GM23338 (cell line): ENCODE data around the gene PDE4C. TPM values are rescaled to one million over a fixed set of nuclear protein-coding genes. Genes with fewer than 3 reads are reported as not detected.

Experiments used
- ATAC-seq: fragments of 200-7000 bp; cut with Tn5 transposase; 3 replicates; pipeline ENCODE4 v1.9.1; 2020
- DNase-seq: peaks from one replicate; pipeline ENCODE4 v3.0.0-alpha.2; 2015; ENCODE audit warnings: low spot score
- H2AFZ ChIP-seq: fragments of 200-600 bp; sonication (generic); 2 replicates; pipeline ENCODE4 v1.8.0; 2016; ENCODE audit warnings: antibody characterized with exemption, mild to moderate bottlenecking, moderate library complexity
- H3F3A ChIP-seq: fragments of 200-600 bp; sonication (generic); replicated peaks from 2 replicates; pipeline ENCODE4 v1.8.0; 2017; ENCODE audit warnings: antibody characterized with exemption, mixed run types, low read depth
- H3K27ac ChIP-seq: fragments of 200-600 bp; sonication (generic); 2 replicates; pipeline ENCODE4 v1.6.1; 2016; ENCODE audit warnings: low read depth
- H3K27me3 ChIP-seq: fragments of 200-600 bp; sonication (generic); 2 replicates; pipeline ENCODE4 v1.8.0; 2016; ENCODE audit warnings: mild to moderate bottlenecking, mixed run types, moderate library complexity; ENCODE audit not compliant: insufficient read depth
- H3K36me3 ChIP-seq: fragments of 200-600 bp; sonication (generic); 2 replicates; pipeline ENCODE4 v1.8.0; 2016; ENCODE audit warnings: mild to moderate bottlenecking; ENCODE audit not compliant: insufficient read depth
- H3K4me1 ChIP-seq: fragments of 200-600 bp; sonication (generic); 2 replicates; pipeline ENCODE4 v1.8.0; 2016; ENCODE audit warnings: mild to moderate bottlenecking, moderate library complexity; ENCODE audit not compliant: insufficient read depth
- H3K4me2 ChIP-seq: fragments of 200-600 bp; sonication (generic); 2 replicates; pipeline ENCODE4 v1.7.1; 2017; ENCODE audit warnings: mixed run types
- H3K4me3 ChIP-seq: fragments of 200-600 bp; sonication (generic); 2 replicates; pipeline ENCODE4 v1.6.1; 2016; ENCODE audit warnings: mixed run types
- H3K79me2 ChIP-seq: fragments of 200-600 bp; sonication (generic); replicated peaks from 2 replicates; pipeline ENCODE4 v1.8.0; 2017; ENCODE audit warnings: mild to moderate bottlenecking; ENCODE audit not compliant: insufficient read depth
- H3K9me2 ChIP-seq: fragments of 200-600 bp; sonication (generic); 2 replicates; pipeline ENCODE4 v1.8.0; 2017; ENCODE audit not compliant: insufficient read depth
- H4K20me1 ChIP-seq: fragments of 200-600 bp; sonication (generic); replicated peaks from 2 replicates; pipeline ENCODE4 v1.8.0; 2017; ENCODE audit warnings: mild to moderate bottlenecking; ENCODE audit not compliant: insufficient read depth
- H3K27ac Mint-ChIP-seq: 2 replicates; pipeline ENCODE4 v1.8.0; 2020; ENCODE audit warnings: inconsistent platforms, mild to moderate bottlenecking, moderate library complexity, mixed read lengths
- H3K27me3 Mint-ChIP-seq: 3 replicates; pipeline ENCODE4 v1.8.0; 2022; ENCODE audit warnings: low read depth, mild to moderate bottlenecking, moderate library complexity, mixed read lengths, inconsistent platforms; ENCODE audit not compliant: insufficient read depth, poor library complexity
- H3K36me3 Mint-ChIP-seq: 3 replicates; pipeline ENCODE4 v1.8.0; 2021; ENCODE audit warnings: low read depth, mild to moderate bottlenecking, inconsistent platforms, moderate library complexity, mixed read lengths
- H3K4me1 Mint-ChIP-seq: 3 replicates; pipeline ENCODE4 v1.8.0; 2020; ENCODE audit warnings: mild to moderate bottlenecking, inconsistent platforms, mixed read lengths
- H3K4me3 Mint-ChIP-seq: 3 replicates; pipeline ENCODE4 v1.8.0; 2021; ENCODE audit warnings: moderate library complexity, mild to moderate bottlenecking, inconsistent platforms, mixed read lengths
- H3K9me3 Mint-ChIP-seq: 3 replicates; pipeline ENCODE4 v1.8.0; 2020; ENCODE audit warnings: moderate library complexity, mild to moderate bottlenecking, inconsistent platforms, mixed read lengths
- CREB1 ChIP-seq: fragments of 250-450 bp; sonication (Bioruptor Pico); IDR thresholded peaks from 2 replicates; pipeline ENCODE4 v1.5.0; 2020; ENCODE audit warnings: low read depth, mild to moderate bottlenecking, moderate library complexity
- EZH2 ChIP-seq: fragments of 200-600 bp; sonication (generic); IDR thresholded peaks from one replicate; pipeline ENCODE4 v1.8.0; 2017; ENCODE audit warnings: antibody characterized with exemption, mild to moderate bottlenecking, low read depth; ENCODE audit not compliant: unreplicated experiment
- EZH2phosphoT487 ChIP-seq: fragments of 200-600 bp; sonication (generic); IDR thresholded peaks from one replicate; pipeline ENCODE4 v1.8.1; 2018; ENCODE audit warnings: antibody characterized with exemption; ENCODE audit not compliant: unreplicated experiment
- JUNB ChIP-seq: IDR thresholded peaks from one replicate; pipeline ENCODE4 v1.6.1; 2016; ENCODE audit warnings: antibody characterized with exemption; ENCODE audit not compliant: unreplicated experiment
- NANOG ChIP-seq: IDR thresholded peaks from 2 replicates; pipeline ENCODE4 v1.6.1; 2016; ENCODE audit warnings: antibody characterized with exemption, borderline replicate concordance
- POLR2AphosphoS5 ChIP-seq: IDR thresholded peaks from 2 replicates; pipeline ENCODE4 v1.6.1; 2016; ENCODE audit warnings: antibody characterized with exemption, low read depth
- STAT1 ChIP-seq: IDR thresholded peaks from one replicate; pipeline ENCODE4 v1.6.1; 2016; ENCODE audit warnings: antibody characterized with exemption; ENCODE audit not compliant: unreplicated experiment
- ZNF114 ChIP-seq: fragments of 250-450 bp; sonication (Bioruptor Pico); IDR thresholded peaks from 2 replicates; pipeline ENCODE4 v1.5.0; 2020; ENCODE audit warnings: mild to moderate bottlenecking, moderate library complexity
- ZNF331 ChIP-seq: fragments of 250-450 bp; sonication (Bioruptor Pico); IDR thresholded peaks from 2 replicates; pipeline ENCODE4 v1.5.0; 2020; ENCODE audit warnings: low read depth, mild to moderate bottlenecking, moderate library complexity
- polyA plus RNA-seq: library from polyadenylated mRNA; unstranded; fragments of >200 nt; fragmentation: Nextera tagmentation; extraction: Ambion mirVana; gene quantifications from 2 replicates; pipeline ENCODE4 v1.2.1, GENCODE V29; 2016
- total RNA-seq: library from RNA; depleted of rRNA; stranded (reverse); fragments of >200 nt; shearing (Covaris generic); gene quantifications from 2 replicates; pipeline ENCODE4 v1.2.3, GENCODE V29; 2014
- TF ChIP-seq, protein P1 (sequence below): IDR thresholded peaks from one replicate; pipeline ENCODE4 v1.6.1; 2018; ENCODE audit warnings: antibody characterized with exemption; ENCODE audit not compliant: unreplicated experiment
- TF ChIP-seq, protein P2 (sequence below), 2 experiments: fragments of 200-600 bp in 1 of 2; sonication (generic) in 1 of 2; conservative IDR thresholded peaks; 2 replicates each; pipeline versions ENCODE4 v1.5.1 to v1.6.1; 2016 to 2017; ENCODE audit warnings: antibody characterized with exemption in 2 of 2, low read depth in 2 of 2, mild to moderate bottlenecking in 2 of 2, moderate library complexity in 1 of 2
- TF ChIP-seq, protein P3 (sequence below): IDR thresholded peaks from 2 replicates; pipeline ENCODE4 v1.6.1; 2016; ENCODE audit warnings: antibody characterized with exemption
- TF ChIP-seq, protein P4 (sequence below): fragments of 250-450 bp; sonication (Bioruptor Pico); IDR thresholded peaks from 2 replicates; pipeline ENCODE4 v1.5.0; 2020; ENCODE audit warnings: mild to moderate bottlenecking, moderate library complexity

Gene PDE4C
- total and polyA plus RNA-seq, 2 experiments from 2014 or later = 1.6 to 3.6 TPM

DNA sequence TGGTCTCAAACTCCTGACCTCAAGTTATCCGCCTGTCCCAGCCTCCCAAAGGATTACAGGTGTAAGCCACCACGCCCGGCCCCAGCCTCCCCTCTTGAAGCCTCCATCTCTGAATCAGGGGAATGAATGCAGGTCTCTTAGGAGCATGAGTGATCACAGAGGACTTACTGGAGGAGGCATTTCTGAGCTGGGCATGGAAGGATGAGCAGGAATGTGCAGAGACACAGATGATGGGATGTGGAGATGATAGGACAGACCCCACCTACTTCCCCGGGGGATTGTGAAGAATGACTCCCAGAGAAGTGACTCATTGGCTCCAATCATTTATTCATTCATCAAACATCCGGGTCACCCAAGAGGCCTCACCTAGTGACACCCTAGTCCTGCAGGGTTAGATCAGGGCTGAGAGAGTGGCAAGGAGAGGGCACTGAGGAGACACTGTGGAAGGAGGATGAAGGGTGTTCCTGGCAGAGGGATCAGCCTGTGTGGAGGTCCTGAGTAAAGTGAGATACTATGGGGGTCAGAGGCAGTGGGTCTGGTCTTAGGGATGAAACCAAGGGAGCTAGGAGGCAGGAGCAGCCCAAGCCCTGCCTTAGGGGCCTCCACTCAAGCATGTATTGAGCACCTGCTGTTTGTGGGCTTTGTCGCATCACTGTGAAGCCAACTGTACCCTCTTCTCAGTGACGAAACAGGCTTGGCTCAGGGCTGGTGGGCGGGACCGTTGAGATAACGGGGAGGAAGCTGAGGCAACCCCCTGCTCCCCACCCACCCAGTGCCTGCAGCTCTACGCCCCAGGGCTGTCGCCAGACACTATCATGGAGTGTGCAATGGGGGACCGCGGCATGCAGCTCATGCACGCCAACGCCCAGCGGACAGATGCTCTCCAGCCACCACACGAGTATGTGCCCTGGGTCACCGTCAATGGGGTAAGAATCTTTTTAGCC is 49.6 kb downstream of the PDE4C start:
- peaks cover 5% of the 10 kb centered on the region; the same call in 2 of the 3 replicates for H3K36me3 Mint-ChIP-seq
- no peaks in the 10 kb centered on the region for H3K36me3 ChIP-seq

More for the DNA sequence above, 49.6 kb downstream of the PDE4C start:
- Histone ChIP-seq H4K20me1 (no peaks in the 10 kb centered on the region), H3F3A (peaks cover 5% of the 10 kb centered on the region), H3K4me2 (no peak overlapping the region), H3K27me3 (peaks cover 12% of the 10 kb centered on the region), H3K4me1 (peaks cover 4% of the 10 kb centered on the region), H3K27ac (no peak overlapping the region), H3K79me2 (no peaks in the 10 kb centered on the region), H2AFZ (no peak overlapping the region), H3K4me3 (no peak overlapping the region), H3K9me2 (no peaks in the 10 kb centered on the region)
- TF ChIP-seq, protein P1, sequence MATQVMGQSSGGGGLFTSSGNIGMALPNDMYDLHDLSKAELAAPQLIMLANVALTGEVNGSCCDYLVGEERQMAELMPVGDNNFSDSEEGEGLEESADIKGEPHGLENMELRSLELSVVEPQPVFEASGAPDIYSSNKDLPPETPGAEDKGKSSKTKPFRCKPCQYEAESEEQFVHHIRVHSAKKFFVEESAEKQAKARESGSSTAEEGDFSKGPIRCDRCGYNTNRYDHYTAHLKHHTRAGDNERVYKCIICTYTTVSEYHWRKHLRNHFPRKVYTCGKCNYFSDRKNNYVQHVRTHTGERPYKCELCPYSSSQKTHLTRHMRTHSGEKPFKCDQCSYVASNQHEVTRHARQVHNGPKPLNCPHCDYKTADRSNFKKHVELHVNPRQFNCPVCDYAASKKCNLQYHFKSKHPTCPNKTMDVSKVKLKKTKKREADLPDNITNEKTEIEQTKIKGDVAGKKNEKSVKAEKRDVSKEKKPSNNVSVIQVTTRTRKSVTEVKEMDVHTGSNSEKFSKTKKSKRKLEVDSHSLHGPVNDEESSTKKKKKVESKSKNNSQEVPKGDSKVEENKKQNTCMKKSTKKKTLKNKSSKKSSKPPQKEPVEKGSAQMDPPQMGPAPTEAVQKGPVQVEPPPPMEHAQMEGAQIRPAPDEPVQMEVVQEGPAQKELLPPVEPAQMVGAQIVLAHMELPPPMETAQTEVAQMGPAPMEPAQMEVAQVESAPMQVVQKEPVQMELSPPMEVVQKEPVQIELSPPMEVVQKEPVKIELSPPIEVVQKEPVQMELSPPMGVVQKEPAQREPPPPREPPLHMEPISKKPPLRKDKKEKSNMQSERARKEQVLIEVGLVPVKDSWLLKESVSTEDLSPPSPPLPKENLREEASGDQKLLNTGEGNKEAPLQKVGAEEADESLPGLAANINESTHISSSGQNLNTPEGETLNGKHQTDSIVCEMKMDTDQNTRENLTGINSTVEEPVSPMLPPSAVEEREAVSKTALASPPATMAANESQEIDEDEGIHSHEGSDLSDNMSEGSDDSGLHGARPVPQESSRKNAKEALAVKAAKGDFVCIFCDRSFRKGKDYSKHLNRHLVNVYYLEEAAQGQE = no peak
- TF ChIP-seq, protein P2, sequence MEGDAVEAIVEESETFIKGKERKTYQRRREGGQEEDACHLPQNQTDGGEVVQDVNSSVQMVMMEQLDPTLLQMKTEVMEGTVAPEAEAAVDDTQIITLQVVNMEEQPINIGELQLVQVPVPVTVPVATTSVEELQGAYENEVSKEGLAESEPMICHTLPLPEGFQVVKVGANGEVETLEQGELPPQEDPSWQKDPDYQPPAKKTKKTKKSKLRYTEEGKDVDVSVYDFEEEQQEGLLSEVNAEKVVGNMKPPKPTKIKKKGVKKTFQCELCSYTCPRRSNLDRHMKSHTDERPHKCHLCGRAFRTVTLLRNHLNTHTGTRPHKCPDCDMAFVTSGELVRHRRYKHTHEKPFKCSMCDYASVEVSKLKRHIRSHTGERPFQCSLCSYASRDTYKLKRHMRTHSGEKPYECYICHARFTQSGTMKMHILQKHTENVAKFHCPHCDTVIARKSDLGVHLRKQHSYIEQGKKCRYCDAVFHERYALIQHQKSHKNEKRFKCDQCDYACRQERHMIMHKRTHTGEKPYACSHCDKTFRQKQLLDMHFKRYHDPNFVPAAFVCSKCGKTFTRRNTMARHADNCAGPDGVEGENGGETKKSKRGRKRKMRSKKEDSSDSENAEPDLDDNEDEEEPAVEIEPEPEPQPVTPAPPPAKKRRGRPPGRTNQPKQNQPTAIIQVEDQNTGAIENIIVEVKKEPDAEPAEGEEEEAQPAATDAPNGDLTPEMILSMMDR (conservative IDR thresholded peaks at IDR 0.05; ENCODE audit: low read depth in 2 of 2) = no peak
- TF ChIP-seq EZH2phosphoT487 (no peak), ZNF331 (no peak), JUNB (no peak), STAT1 (no peak), POLR2AphosphoS5 (no peak), EZH2 (no peak), CREB1 (CRISPR knock-in tag) (no peak), NANOG (no peak), ZNF114 (CRISPR knock-in tag) (no peak)
- TF ChIP-seq, protein P3, sequence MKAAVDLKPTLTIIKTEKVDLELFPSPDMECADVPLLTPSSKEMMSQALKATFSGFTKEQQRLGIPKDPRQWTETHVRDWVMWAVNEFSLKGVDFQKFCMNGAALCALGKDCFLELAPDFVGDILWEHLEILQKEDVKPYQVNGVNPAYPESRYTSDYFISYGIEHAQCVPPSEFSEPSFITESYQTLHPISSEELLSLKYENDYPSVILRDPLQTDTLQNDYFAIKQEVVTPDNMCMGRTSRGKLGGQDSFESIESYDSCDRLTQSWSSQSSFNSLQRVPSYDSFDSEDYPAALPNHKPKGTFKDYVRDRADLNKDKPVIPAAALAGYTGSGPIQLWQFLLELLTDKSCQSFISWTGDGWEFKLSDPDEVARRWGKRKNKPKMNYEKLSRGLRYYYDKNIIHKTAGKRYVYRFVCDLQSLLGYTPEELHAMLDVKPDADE = no peak
- TF ChIP-seq, protein P4, sequence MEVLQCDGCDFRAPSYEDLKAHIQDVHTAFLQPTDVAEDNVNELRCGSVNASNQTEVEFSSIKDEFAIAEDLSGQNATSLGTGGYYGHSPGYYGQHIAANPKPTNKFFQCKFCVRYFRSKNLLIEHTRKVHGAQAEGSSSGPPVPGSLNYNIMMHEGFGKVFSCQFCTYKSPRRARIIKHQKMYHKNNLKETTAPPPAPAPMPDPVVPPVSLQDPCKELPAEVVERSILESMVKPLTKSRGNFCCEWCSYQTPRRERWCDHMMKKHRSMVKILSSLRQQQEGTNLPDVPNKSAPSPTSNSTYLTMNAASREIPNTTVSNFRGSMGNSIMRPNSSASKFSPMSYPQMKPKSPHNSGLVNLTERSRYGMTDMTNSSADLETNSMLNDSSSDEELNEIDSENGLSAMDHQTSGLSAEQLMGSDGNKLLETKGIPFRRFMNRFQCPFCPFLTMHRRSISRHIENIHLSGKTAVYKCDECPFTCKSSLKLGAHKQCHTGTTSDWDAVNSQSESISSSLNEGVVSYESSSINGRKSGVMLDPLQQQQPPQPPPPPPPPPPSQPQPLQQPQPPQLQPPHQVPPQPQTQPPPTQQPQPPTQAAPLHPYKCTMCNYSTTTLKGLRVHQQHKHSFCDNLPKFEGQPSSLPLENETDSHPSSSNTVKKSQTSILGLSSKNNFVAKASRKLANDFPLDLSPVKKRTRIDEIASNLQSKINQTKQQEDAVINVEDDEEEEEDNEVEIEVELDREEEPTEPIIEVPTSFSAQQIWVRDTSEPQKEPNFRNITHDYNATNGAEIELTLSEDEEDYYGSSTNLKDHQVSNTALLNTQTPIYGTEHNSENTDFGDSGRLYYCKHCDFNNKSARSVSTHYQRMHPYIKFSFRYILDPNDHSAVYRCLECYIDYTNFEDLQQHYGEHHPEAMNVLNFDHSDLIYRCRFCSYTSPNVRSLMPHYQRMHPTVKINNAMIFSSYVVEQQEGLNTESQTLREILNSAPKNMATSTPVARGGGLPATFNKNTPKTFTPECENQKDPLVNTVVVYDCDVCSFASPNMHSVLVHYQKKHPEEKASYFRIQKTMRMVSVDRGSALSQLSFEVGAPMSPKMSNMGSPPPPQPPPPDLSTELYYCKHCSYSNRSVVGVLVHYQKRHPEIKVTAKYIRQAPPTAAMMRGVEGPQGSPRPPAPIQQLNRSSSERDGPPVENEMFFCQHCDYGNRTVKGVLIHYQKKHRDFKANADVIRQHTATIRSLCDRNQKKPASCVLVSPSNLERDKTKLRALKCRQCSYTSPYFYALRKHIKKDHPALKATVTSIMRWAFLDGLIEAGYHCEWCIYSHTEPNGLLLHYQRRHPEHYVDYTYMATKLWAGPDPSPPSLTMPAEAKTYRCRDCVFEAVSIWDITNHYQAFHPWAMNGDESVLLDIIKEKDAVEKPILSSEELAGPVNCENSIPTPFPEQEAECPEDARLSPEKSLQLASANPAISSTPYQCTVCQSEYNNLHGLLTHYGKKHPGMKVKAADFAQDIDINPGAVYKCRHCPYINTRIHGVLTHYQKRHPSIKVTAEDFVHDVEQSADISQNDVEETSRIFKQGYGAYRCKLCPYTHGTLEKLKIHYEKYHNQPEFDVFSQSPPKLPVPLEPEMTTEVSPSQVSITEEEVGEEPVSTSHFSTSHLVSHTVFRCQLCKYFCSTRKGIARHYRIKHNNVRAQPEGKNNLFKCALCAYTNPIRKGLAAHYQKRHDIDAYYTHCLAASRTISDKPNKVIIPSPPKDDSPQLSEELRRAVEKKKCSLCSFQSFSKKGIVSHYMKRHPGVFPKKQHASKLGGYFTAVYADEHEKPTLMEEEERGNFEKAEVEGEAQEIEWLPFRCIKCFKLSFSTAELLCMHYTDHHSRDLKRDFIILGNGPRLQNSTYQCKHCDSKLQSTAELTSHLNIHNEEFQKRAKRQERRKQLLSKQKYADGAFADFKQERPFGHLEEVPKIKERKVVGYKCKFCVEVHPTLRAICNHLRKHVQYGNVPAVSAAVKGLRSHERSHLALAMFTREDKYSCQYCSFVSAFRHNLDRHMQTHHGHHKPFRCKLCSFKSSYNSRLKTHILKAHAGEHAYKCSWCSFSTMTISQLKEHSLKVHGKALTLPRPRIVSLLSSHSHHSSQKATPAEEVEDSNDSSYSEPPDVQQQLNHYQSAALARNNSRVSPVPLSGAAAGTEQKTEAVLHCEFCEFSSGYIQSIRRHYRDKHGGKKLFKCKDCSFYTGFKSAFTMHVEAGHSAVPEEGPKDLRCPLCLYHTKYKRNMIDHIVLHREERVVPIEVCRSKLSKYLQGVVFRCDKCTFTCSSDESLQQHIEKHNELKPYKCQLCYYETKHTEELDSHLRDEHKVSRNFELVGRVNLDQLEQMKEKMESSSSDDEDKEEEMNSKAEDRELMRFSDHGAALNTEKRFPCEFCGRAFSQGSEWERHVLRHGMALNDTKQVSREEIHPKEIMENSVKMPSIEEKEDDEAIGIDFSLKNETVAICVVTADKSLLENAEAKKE (CRISPR knock-in tag) = no peak
- no peaks in the 10 kb centered on the region for H3K9me3 Mint-ChIP-seq
- H3K4me3 Mint-ChIP-seq = no peak overlapping the region
- ATAC-seq (no peak), DNase-seq (no peak)
- H3K4me1 Mint-ChIP-seq = peaks cover 6% of the 10 kb centered on the region
- no peak overlapping the region for H3K27ac Mint-ChIP-seq
- H3K27me3 Mint-ChIP-seq = peaks cover 16% of the 10 kb centered on the region
